Smooth muscle cell (in vitro differentiated cells): ENCODE results near the gene KCNN3. TPM values are rescaled to one million over a fixed set of nuclear protein-coding genes. Genes with fewer than 3 reads are reported as not detected.

Experiments used
- DNase-seq: peaks from one replicate; lab custom pipeline; 2025; ENCODE audit not compliant: unreplicated experiment; lab: John Stamatoyannopoulos, UW
- H2AFZ ChIP-seq: fragments of 200-600 bp; sonication (generic); 2 replicates; pipeline ENCODE4 v1.6.0; 2016; ENCODE audit warnings: antibody characterized with exemption, low read depth, mild to moderate bottlenecking
- H3F3A ChIP-seq: fragments of 200-600 bp; sonication (generic); 2 replicates; pipeline ENCODE4 v1.6.0; 2017; ENCODE audit warnings: antibody characterized with exemption, low read depth
- H3K27ac ChIP-seq: fragments of 200-600 bp; sonication (generic); 2 replicates; pipeline ENCODE4 v1.5.1; 2016; ENCODE audit warnings: low read depth, mild to moderate bottlenecking
- H3K27me3 ChIP-seq: fragments of 200-600 bp; sonication (generic); 2 replicates; pipeline ENCODE4 v1.6.1; 2016; ENCODE audit warnings: low read depth, mild to moderate bottlenecking
- H3K36me3 ChIP-seq: fragments of 200-600 bp; sonication (generic); 2 replicates; pipeline ENCODE4 v1.5.1; 2016; ENCODE audit warnings: low read depth
- H3K4me1 ChIP-seq: fragments of 200-600 bp; sonication (generic); 2 replicates; pipeline ENCODE4 v1.5.1; 2016; ENCODE audit warnings: low read depth
- H3K4me2 ChIP-seq: fragments of 200-600 bp; sonication (generic); 2 replicates; pipeline ENCODE4 v1.6.0; 2016; ENCODE audit warnings: mild to moderate bottlenecking
- H3K4me3 ChIP-seq: fragments of 200-600 bp; sonication (generic); 2 replicates; pipeline ENCODE4 v1.5.1; 2016; ENCODE audit warnings: mild to moderate bottlenecking
- H3K79me2 ChIP-seq: fragments of 200-600 bp; sonication (generic); 2 replicates; pipeline ENCODE4 v1.6.0; 2016; ENCODE audit warnings: low read depth, mild to moderate bottlenecking
- H3K9ac ChIP-seq: fragments of 200-600 bp; sonication (generic); 2 replicates; pipeline ENCODE4 v1.6.0; 2016; ENCODE audit warnings: low read depth
- H3K9me3 ChIP-seq: fragments of 200-600 bp; sonication (generic); replicated peaks from 2 replicates; pipeline ENCODE4 v1.5.1; 2016; ENCODE audit warnings: low read depth
- H4K20me1 ChIP-seq: fragments of 200-600 bp; sonication (generic); 2 replicates; pipeline ENCODE4 v1.6.0; 2016; ENCODE audit warnings: low read depth
- CTCF ChIP-seq: fragments of 200-600 bp; sonication (generic); IDR thresholded peaks from 2 replicates; pipeline ENCODE4 v1.5.1; 2017; ENCODE audit warnings: borderline replicate concordance, mild to moderate bottlenecking, antibody characterized with exemption; ENCODE audit not compliant: insufficient read depth, poor library complexity, severe bottlenecking
- WGBS: methylation state at CpG from one replicate; pipeline ENCODE4 v1.1.7; 2016; ENCODE audit warnings: low lambda C conversion rate; 5-methylcytosine and 5-hydroxymethylcytosine counted together
- polyA plus RNA-seq: library from polyadenylated mRNA; unstranded; fragments of >200 nt; fragmentation: Nextera tagmentation; extraction: Ambion mirVana; gene quantifications from 2 replicates; pipeline ENCODE4 v1.2.1, GENCODE V29; 2016
- total RNA-seq: library from RNA; depleted of rRNA; stranded (reverse); fragments of >200 nt; gene quantifications from 2 replicates; pipeline ENCODE4 v1.2.3, GENCODE V29; 2014

The KCNN3 gene
- total and polyA plus RNA-seq, 2 experiments from 2014 or later = 0.18 to 0.77 TPM

GRCh38 chr1:154851392-154852177, 18.5 kb downstream of the KCNN3 start:
- Histone ChIP-seq H3K9ac (no peak overlapping the region), H3K79me2 (no peaks in the 10 kb centered on the region), H3K36me3 (no peaks in the 10 kb centered on the region), H3K4me1 (peaks cover 4% of the 10 kb centered on the region), H3K27ac (no peak overlapping the region), H3K27me3 (no peaks in the 10 kb centered on the region), H3F3A (no peaks in the 10 kb centered on the region), H3K4me2 (no peak overlapping the region), H4K20me1 (no peaks in the 10 kb centered on the region), H2AFZ (no peak overlapping the region), H3K9me3 (no peaks in the 10 kb centered on the region), H3K4me3 (no peak overlapping the region)
- WGBS = 62% methylated on average over 9 of the region's 9 CpGs
- DNase-seq = no peak
- TF ChIP-seq CTCF = no peak

GRCh38 chr1:154849645-154850131, 20.4 kb downstream of the KCNN3 start:
- no peaks in the 10 kb centered on the region for H3K27me3 ChIP-seq
- DNase-seq = no peak
- H4K20me1 ChIP-seq = no peaks in the 10 kb centered on the region
- H3K36me3 ChIP-seq = no peaks in the 10 kb centered on the region
- H3K9me3 ChIP-seq = no peaks in the 10 kb centered on the region
- H2AFZ ChIP-seq = no peak overlapping the region
- no peak overlapping the region for H3K27ac ChIP-seq
- no peaks in the 10 kb centered on the region for H3K79me2 ChIP-seq
- no peaks in the 10 kb centered on the region for H3F3A ChIP-seq
- H3K9ac ChIP-seq = no peak overlapping the region
- no peak overlapping the region for H3K4me2 ChIP-seq
- H3K4me1 ChIP-seq = peaks cover 8% of the 10 kb centered on the region
- WGBS = 65% methylated on average over 6 of the region's 6 CpGs
- no peak overlapping the region for H3K4me3 ChIP-seq
- no peak for TF ChIP-seq CTCF

GRCh38 chr1:154848983-154849382, 21.1 kb downstream of the KCNN3 start:
- no peak overlapping the region for H2AFZ ChIP-seq
- DNase-seq = no peak
- H4K20me1 ChIP-seq = no peaks in the 10 kb centered on the region
- no peak overlapping the region for H3K9ac ChIP-seq
- no peak overlapping the region for H3K27ac ChIP-seq
- H3K4me3 ChIP-seq = no peak overlapping the region
- WGBS = 93% methylated on average over 4 of the region's 4 CpGs
- no peaks in the 10 kb centered on the region for H3K79me2 ChIP-seq
- no peaks in the 10 kb centered on the region for H3K36me3 ChIP-seq
- H3K9me3 ChIP-seq = no peaks in the 10 kb centered on the region
- H3K4me2 ChIP-seq = no peak overlapping the region
- TF ChIP-seq CTCF = no peak
- no peaks in the 10 kb centered on the region for H3F3A ChIP-seq
- H3K27me3 ChIP-seq = no peaks in the 10 kb centered on the region
- H3K4me1 ChIP-seq = peaks cover 8% of the 10 kb centered on the region

GRCh38 chr1:154847891-154848290, 22.2 kb downstream of the KCNN3 start:
- Histone ChIP-seq H4K20me1 (no peaks in the 10 kb centered on the region), H3K9me3 (no peaks in the 10 kb centered on the region), H3K9ac (no peak overlapping the region), H3K36me3 (no peaks in the 10 kb centered on the region), H3K27me3 (no peaks in the 10 kb centered on the region), H3K27ac (no peak overlapping the region), H3F3A (no peaks in the 10 kb centered on the region), H3K79me2 (no peaks in the 10 kb centered on the region), H3K4me3 (no peak overlapping the region), H2AFZ (no peak overlapping the region), H3K4me2 (no peak overlapping the region), H3K4me1 (peaks cover 8% of the 10 kb centered on the region)
- no peak for DNase-seq
- no peak for TF ChIP-seq CTCF
- 94% methylated on average over 13 of the region's 13 CpGs for WGBS
